Measurements from ENCODE around the gene LIPK.

- TF ChIP-seq POLR2AphosphoS5 (IDR thresholded peaks at IDR 0.05): no peak
- no peak for TF ChIP-seq CTCF (IDR thresholded peaks at IDR 0.05)
These were observed 87.8 kb downstream of the LIPK start for GRCh38 chr10:88793712-88794299.
